Measurements from ENCODE around the gene SCARB1.

GRCh38 chr12:124865728-124866127, 2.1 kb upstream of the SCARB1 start:
- TF ChIP-seq, protein P1, sequence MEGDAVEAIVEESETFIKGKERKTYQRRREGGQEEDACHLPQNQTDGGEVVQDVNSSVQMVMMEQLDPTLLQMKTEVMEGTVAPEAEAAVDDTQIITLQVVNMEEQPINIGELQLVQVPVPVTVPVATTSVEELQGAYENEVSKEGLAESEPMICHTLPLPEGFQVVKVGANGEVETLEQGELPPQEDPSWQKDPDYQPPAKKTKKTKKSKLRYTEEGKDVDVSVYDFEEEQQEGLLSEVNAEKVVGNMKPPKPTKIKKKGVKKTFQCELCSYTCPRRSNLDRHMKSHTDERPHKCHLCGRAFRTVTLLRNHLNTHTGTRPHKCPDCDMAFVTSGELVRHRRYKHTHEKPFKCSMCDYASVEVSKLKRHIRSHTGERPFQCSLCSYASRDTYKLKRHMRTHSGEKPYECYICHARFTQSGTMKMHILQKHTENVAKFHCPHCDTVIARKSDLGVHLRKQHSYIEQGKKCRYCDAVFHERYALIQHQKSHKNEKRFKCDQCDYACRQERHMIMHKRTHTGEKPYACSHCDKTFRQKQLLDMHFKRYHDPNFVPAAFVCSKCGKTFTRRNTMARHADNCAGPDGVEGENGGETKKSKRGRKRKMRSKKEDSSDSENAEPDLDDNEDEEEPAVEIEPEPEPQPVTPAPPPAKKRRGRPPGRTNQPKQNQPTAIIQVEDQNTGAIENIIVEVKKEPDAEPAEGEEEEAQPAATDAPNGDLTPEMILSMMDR (IDR thresholded peaks at IDR 0.05; ENCODE audit: extremely low read depth in 1 of 2, insufficient read depth in 1 of 2, low read depth in 1 of 2, low read length in 2 of 2), result no peak
- no peak for TF ChIP-seq POLR2AphosphoS5 (IDR thresholded peaks at IDR 0.05; ENCODE audit: insufficient read depth, low read depth, low read length)
- no peak for TF ChIP-seq GATA2 (IDR thresholded peaks at IDR 0.05; ENCODE audit: insufficient read depth, insufficient read length, low read depth, low read length)
- no peak for TF ChIP-seq EZH2 (IDR thresholded peaks at IDR 0.05; ENCODE audit: borderline replicate concordance, low read depth, low read length, severe bottlenecking)
- TF ChIP-seq JUN (IDR thresholded peaks at IDR 0.05; ENCODE audit: borderline replicate concordance, insufficient read depth, insufficient read length, low read depth), result no peak
- TF ChIP-seq POLR2A (IDR thresholded peaks at IDR 0.05; ENCODE audit: low read depth, low read length), result no peak
